Sigmoid colon (tissue), 4 donors: Measurements from ENCODE around the gene COG5.

ENCODE experiments used
- EP300 ChIP-seq, 4 donors: sonication (generic); formaldehyde crosslinking; IDR thresholded peaks; one replicate each; pipeline ENCODE4 v1.6.1; 2017; ENCODE audit warnings: antibody characterized with exemption in 4 of 4
- POLR2A ChIP-seq, 2 donors: fragments of 450-650 bp; IDR thresholded peaks; one replicate each; pipeline ENCODE4 v1.6.1; 2016; ENCODE audit warnings: antibody characterized with exemption in 2 of 2, mild to moderate bottlenecking in 2 of 2, moderate library complexity in 2 of 2
- TF ChIP-seq, protein P1 (sequence below), 4 experiments: fragments of 450-650 bp in 3 of 4; fragments of 200-600 bp in 1 of 4; IDR thresholded peaks; one replicate each; pipeline ENCODE4 v1.5.1; 2016 to 2019; ENCODE audit warnings: antibody characterized with exemption in 4 of 4, mild to moderate bottlenecking in 3 of 4, moderate library complexity in 2 of 4

GRCh38 chr7:107213945-107214344 lies 349.8 kb downstream of the COG5 start:
- TF ChIP-seq, protein P1, sequence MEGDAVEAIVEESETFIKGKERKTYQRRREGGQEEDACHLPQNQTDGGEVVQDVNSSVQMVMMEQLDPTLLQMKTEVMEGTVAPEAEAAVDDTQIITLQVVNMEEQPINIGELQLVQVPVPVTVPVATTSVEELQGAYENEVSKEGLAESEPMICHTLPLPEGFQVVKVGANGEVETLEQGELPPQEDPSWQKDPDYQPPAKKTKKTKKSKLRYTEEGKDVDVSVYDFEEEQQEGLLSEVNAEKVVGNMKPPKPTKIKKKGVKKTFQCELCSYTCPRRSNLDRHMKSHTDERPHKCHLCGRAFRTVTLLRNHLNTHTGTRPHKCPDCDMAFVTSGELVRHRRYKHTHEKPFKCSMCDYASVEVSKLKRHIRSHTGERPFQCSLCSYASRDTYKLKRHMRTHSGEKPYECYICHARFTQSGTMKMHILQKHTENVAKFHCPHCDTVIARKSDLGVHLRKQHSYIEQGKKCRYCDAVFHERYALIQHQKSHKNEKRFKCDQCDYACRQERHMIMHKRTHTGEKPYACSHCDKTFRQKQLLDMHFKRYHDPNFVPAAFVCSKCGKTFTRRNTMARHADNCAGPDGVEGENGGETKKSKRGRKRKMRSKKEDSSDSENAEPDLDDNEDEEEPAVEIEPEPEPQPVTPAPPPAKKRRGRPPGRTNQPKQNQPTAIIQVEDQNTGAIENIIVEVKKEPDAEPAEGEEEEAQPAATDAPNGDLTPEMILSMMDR (IDR thresholded peaks at IDR 0.05), result no peak
- TF ChIP-seq POLR2A (IDR thresholded peaks at IDR 0.05) (no peak), EP300 (IDR thresholded peaks at IDR 0.05) (no peak)
